ENCODE results near the gene PODXL2. TPM values are rescaled to one million over a fixed set of nuclear protein-coding genes. Genes with fewer than 3 reads are reported as not detected.
"Not testable (repeated sequence)": the region's sequence is repeated elsewhere in the genome, so short reads cannot be mapped to it uniquely, and the experiment has no call there.

Gene PODXL2
- total and polyA plus RNA-seq, 12 donors, result 11.9 to 52.4 (median 23.8) TPM

- H3K9me3 ChIP-seq (replicated peaks in 1 of 3), result no peaks in the 10 kb centered on the region
- peak in 5 of 7 donors; percentile 5 to 48 (median 17) for DNase-seq
Observed at GRCh38 chr3:127680146-127680661, 51.2 kb downstream of the PODXL2 start.

DNA sequence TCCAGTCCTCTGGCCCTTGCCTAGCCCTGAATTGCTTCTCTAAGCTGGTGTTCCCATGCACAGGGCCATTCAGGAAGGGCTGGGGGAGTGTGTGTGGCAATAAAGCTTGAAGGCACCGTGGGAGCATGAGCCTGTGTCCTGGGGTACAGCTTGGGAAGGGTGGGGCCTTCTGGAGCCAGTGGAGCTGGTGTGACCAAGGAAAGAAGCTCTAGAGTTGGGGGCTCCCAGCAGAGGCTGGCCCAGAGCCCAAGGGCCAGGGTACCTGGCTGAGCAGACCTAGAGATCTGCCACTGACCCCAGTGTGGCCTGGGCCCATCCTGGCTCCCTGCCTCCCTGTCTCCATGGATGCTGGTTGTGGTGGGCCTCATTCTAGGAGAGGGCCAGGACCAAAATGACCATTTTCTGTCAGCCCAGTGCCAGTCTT lies 51.8 kb downstream of the PODXL2 start:
- peak in 4 of 7 donors; percentile 8 to 48 (median 15) for DNase-seq
- TF ChIP-seq CTCF (IDR thresholded peaks at IDR 0.05) (no peak), POLR2A (IDR thresholded peaks at IDR 0.05) (no peak)
- Histone ChIP-seq H3K4me3 (no peak overlapping the region), H3K27ac (no peak overlapping the region), H3K36me3 (replicated peaks in 1 of 2) (peaks cover 0 to 27% of the 10 kb centered on the region in 2 donors), H3K9me3 (replicated peaks in 1 of 3) (no peaks in the 10 kb centered on the region), H3K4me1 (replicated peaks in 1 of 2) (no peaks in the 10 kb centered on the region), H3K27me3 (no peaks in the 10 kb centered on the region)
- WGBS, 4 donors, result 80 to 100% (median 94%) methylated on average over 1 of the region's 1 CpG
- intact Hi-C loops (cut with DNase I), result loop anchor here in 1 of 2 donors (10.0 kb wide), 1 partner anchor 134 kb away; no protein-coding TSS in a partner anchor

More at GRCh38 chr3:127680146-127680661, 51.2 kb downstream of the PODXL2 start:
- H3K27ac ChIP-seq, result no peak overlapping the region
- WGBS, 4 donors, result 94 to 99% (median 96%) methylated on average over 10 to 21 of the region's 21 CpGs
- TF ChIP-seq CTCF (IDR thresholded peaks at IDR 0.05) (no peak), POLR2A (IDR thresholded peaks at IDR 0.05) (no peak)
- intact Hi-C loops (cut with DNase I), result loop anchor here in 1 of 2 donors (10.0 kb wide), 1 partner anchor 135 kb away; no protein-coding TSS in a partner anchor
- no peaks in the 10 kb centered on the region for H3K27me3 ChIP-seq
- H3K36me3 ChIP-seq (replicated peaks in 1 of 2), result peaks cover 0 to 27% of the 10 kb centered on the region in 2 donors
- H3K4me1 ChIP-seq (replicated peaks in 1 of 2), result no peaks in the 10 kb centered on the region
- no peak overlapping the region for H3K4me3 ChIP-seq

DNA sequence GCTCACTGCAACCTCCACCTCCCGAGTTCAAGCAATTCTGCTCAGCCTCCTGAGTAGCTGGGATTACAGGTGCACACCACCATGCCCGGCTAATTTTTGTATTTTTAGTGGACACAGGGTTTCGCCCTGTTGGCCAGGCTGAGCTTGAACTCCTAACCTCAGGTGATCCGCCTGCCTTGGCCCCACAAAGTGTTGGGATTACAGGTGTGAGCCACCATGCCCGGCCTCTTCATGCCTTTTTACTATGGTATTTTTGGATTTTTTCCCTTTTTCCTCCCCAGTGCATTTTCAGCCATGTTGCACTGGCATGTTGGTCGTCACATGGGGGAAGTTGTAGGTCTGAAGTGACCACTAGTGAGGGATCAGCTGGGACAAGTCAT lies 53.2 kb downstream of the PODXL2 start:
- H3K27me3 ChIP-seq; H3K9me3 ChIP-seq (replicated peaks in 1 of 3); H3K4me3 ChIP-seq; H3K4me1 ChIP-seq (replicated peaks in 1 of 2); H3K27ac ChIP-seq: not testable (repeated sequence)
- peaks cover 0 to 23% of the 10 kb centered on the region in 2 donors for H3K36me3 ChIP-seq (replicated peaks in 1 of 2)
- peak in 3 of 7 donors; percentile 5 to 43 (median 8) for DNase-seq
- 95 to 98% (median 96%) methylated on average over 6 of the region's 6 CpGs for WGBS, 4 donors
- intact Hi-C loops (cut with DNase I), result loop anchor here in 1 of 2 donors (10.0 kb wide), 1 partner anchor 133 kb away; no protein-coding TSS in a partner anchor

DNA sequence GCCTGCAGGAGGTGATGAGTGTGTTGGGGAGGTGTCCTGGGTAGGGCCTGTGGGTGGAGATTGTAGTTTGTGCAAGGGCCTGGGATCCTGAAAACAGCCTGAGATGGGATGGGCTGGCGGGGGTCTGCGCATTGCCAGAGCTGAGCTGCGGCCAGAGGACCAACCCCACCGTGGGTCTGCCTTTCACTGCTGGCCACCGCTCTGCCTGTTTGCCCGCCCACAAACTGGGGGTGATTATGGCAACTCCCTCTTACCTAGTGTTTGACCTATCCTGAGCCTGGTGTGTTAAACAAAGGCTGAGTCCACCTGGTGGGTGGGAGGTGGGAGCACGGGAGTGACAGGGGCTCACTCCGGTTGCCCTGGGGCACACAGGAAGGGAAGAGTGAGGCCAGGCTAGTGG lies 53.6 kb downstream of the PODXL2 start:
- 69 to 88% (median 78%) methylated on average over 4 to 8 of the region's 8 CpGs for WGBS, 4 donors
- intact Hi-C loops (cut with DNase I), result loop anchor here in 1 of 2 donors (10.0 kb wide), 1 partner anchor 132 kb away; no protein-coding TSS in a partner anchor
- Histone ChIP-seq H3K9me3 (replicated peaks in 1 of 3) (no peaks in the 10 kb centered on the region), H3K36me3 (replicated peaks in 1 of 2) (peaks cover 0 to 19% of the 10 kb centered on the region in 2 donors), H3K4me3 (no peak overlapping the region), H3K27ac (no peak overlapping the region), H3K4me1 (replicated peaks in 1 of 2) (no peaks in the 10 kb centered on the region), H3K27me3 (no peaks in the 10 kb centered on the region)
- TF ChIP-seq POLR2A (IDR thresholded peaks at IDR 0.05) (no peak), CTCF (IDR thresholded peaks at IDR 0.05) (no peak)
- peak in 5 of 7 donors; percentile 11 to 49 (median 12) for DNase-seq

Measured in adrenal gland (tissue), 12 donors.